GM19455 (cell line): ENCODE results near the gene GMFB.

Experiments used
- ATAC-seq: cut with Tn5 transposase; IDR thresholded peaks from one replicate; pipeline ENCODE4 v1.9.1; 2021; ENCODE audit not compliant: unreplicated experiment

GMFB gene

DNA sequence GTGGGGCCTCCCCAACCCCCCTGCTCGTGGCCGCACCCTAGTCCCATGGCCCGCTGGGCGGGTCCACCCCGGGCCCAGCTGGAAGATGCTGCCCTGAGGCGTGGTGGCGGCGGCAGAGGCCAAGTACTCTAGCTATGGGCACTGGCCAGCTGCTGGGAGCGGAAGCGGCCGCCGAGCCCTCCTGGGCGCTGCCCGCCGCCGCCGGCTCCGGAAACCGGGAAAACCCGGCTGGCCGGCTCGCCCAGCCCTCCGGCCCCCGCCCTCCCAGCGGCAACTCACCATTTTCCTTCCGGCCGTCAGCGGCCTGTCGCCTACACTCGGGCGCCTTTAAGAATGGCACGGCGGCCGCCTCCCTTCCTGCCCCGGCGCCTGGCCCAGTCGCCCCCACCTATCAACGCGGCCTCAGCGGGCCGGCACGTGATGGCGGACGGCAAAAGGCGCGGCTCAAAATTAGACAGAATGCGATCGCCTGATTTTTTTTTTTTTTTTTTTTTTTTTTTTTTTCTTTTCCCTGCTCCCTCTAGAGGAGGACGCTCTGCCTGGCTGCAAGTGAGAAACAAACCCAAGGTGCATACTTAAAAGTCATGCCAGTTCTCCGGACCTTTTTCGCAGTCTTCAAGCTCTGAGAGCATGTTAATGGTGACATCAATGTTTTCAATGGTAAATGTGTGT is at the start of gene GMFB:
GMFB (minus strand) TSS at position 335 of the 672 bp plus-strand sequence; CDS start at position 282, 53 bp downstream.
- ATAC-seq: peak; percentile 88

DNA sequence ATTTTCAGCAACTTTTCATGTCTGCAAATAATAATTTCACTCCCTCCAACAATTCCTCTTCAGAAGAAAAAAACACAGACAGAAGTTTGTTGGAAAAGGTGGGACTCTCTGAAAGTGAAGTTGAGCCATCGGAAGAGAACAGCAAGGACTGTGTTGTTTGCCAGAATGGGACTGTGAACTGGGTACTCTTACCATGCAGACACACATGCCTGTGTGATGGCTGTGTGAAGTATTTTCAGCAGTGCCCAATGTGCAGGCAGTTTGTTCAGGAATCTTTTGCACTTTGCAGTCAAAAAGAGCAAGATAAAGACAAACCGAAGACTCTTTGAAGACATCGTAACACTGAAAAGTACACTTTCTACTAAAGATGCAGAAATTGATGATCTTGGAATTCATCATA is 49.3 kb upstream of the GMFB start:
- ATAC-seq: no peak

DNA sequence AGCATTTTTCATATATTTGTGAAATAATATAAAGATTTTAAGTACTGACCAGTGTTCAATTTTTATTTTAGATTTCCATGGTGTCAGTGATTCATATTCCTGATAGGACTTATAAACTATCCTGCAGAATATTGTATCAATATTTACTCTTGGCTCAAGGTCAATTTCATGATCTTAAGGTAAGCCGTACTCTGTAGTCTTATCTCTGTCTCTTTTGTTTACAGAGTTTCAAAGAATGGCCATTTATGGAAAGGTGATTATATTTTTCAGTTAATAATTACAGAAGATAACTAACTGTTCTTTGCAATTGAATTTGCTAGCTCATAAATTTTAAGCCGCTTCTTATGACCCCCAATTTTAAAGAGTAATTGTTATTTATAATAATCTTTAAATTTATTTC is 48.9 kb upstream of the GMFB start:
- ATAC-seq: no peak

DNA sequence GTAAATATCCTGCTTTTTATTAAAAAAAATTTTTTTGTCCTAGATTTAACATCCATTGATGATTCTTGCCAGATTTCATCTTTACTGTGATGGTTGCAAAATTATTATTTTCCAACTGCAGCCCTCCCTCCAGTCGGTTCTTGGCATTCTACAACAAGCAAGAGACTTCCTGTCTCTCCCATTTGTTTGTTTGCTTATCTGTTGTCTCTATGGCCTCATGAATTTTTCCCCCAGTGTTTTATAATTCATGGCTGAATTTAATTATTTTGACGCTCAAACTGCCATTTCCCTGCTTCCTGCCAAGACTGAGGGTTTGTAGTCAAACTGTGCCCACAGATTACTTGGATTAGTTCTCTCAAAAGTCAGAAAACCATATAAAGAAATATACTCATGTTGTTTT is 46.9 kb upstream of the GMFB start:
- no peak for ATAC-seq

DNA sequence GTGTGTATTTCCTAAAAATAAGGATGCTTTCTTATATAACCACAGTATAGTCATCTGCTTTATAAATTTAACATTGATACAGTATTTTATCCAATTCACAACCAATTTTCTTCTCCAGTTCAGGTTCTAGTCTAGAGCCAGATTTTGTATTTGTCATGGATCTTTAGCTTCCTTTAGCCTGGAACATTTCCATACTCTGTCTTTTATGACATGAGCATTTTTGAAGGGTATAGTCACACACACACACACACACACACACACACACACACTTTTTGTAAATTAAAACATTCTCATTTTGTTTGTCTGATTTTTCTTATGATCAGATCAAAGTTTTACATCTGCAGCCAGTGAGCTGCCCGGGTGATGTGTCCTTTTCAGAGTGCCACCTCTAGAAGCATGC is 46.3 kb upstream of the GMFB start:
- no peak for ATAC-seq

DNA sequence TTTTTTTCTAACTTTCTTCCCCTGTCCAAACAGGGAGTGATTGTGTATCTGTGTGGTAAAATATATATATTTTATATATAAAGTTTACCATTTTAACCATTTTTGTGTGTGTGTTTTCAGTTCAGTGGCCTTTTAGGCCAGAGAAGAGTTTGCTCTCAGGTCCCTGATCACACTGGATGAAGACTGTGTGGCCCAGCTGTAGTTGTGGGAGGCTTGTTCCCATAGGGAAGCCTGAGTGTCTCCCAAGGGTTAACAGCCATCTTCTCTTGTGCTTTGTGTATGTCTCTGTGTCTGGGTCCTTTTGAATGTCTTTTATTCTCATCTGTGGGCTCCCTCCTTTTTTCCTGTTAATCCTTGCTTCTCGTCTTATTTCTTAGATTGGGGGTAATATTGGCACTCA is 44.3 kb upstream of the GMFB start:
- ATAC-seq: peak; percentile 34

DNA sequence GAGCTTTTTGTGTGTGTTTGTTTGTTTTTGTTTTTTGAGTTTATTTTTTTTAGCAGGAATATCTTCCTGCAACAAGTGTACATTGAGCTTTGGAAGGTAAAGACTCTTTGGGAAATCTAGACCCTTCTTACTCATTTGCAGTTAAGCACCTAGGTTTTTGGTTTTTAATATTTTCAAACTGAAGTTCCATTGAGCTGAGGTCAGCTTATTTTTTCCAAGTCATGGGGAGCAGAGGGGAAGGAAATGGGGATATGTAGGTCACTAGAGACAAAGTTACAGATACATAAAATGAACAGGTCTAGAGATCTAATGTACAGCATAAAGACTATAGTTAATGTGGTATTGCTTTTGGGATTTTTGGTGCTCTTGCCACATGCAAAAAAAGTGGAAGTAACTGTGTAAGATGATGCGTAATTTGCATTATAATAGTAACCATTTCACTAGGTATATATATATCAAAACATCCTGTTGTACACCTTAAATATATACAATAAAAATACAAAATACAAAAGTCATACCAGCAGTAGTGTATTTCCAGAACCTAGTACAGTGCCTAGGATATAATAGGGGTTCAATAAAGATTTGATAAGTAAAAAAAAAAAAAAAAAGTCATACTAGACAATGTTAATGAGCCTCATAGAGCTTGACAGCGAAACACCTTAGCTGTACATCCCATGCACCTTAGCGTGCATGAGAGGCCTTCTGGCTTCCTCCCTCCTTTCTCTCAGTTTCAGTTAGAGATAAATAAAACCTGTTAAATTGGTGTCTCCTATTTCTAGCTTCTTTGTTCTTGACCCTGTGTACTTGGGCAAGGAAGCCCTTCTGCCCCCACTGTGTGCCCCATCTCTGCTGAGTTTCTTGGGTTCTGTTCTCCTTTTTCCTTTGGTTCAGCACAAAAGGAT is 43.6 kb upstream of the GMFB start:
- peak; percentile 85 for ATAC-seq

DNA sequence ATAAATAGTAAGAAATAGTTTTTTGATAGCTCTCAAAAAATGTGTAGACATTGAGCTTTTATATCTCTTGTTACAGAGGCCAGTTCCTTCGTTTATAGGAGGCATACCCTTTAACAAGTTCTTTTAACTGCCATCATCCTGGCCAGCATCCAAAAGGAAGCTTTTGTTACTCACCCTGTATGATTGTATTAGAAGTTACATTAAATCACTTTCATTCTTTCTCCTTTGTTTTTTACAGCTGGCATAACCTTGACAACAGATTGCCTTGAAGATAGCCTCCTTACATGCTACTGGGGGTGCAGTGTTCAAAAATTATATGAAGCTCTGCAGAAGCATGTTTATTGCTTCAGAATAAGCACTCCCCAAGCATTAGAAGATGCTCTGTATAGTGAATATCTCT is 41.0 kb upstream of the GMFB start:
- ATAC-seq: no peak

DNA sequence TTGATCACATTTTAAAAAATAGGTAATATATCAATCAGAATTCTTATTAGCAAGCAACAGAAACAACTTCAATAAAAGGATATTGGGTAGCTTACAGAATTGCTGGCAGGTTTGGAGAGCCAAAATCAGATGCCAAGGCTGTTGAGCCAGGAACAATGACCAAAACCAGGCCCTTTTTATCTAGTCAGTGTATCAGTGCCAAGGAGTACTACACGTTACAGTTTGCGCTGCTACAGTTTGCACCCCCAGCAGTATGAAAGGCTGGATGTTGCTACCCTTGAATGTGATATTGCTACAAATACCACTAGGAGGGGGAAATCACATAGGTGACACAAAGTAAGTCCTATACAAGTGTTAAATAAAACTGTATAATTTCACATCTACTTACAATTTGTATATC is 40.2 kb upstream of the GMFB start:
- ATAC-seq: no peak

DNA sequence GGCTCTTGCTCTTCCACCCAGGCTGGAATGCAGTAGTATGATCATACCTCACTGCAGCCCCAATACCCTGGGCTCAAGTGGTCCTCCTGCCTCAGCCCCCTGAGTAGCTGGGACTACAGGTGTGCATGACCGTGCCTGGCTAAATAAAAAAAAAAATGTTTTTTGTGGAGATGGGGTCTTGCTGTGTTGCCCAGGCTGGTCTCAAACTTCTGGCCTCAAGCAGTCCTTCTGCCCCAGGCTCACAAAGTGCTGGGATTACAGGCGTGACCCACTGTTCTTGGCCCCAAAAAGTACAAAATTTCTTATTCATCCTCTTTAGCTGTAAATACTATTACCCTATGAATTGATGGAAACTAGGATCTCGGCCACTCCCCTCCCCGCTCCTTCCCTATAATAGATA is 35.6 kb upstream of the GMFB start:
- ATAC-seq: no peak

DNA sequence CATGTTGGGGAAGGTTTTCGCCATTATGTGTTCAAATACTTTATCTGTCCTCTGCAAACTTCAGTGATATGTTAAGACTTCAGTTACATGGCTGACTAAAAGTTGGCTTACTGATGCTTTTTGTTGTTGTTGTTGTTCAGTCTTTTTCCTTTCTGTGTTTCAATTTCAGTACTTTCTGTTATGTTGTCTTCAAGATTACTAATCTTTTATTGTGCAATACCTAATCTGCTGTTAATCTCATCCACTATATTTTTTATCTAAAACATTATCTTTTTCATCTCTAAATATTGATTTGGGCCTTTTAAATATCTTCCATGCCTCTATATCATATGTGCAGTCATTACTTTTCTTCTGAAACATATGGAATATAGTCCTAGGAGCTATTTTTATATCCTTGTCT is 27.9 kb upstream of the GMFB start:
- ATAC-seq: no peak

DNA sequence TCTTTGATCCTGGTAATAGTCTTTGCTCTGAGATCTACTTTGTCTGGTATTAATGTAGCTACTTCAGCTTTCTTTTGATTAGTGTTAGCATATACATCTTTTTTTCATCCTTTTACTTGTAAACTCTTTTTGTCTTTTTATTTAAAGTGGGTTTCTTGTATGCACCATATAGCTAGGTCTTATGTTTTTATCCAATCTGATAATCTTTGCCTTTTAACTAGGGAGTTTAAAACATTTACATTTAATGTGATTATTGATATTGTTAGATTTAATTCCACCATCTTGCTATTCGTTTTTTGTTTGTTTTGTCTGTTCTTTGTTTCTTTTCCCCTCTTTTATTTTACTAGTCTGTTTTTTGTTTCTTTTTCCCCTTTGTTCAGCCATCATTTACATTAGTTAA is 26.9 kb upstream of the GMFB start:
- no peak for ATAC-seq

DNA sequence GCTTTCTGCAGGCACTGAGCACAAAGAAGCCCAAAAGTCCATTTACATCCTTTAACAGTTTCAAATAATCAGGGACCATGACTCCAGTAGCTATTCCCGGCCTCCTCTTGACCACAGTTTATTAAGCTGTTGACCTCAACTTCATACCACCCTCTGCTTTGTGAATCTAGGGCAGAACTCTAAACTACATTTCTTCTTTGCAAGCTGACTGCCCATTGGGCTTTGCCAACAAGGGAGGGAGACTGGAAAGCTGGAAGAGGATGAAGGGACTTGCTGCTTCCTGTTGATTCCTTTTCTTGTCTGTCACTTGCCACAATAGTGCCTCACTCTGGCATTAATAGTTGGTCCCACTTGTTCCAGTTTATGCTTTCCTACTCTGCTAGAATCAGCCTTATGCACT is 23.6 kb upstream of the GMFB start:
- no peak for ATAC-seq

DNA sequence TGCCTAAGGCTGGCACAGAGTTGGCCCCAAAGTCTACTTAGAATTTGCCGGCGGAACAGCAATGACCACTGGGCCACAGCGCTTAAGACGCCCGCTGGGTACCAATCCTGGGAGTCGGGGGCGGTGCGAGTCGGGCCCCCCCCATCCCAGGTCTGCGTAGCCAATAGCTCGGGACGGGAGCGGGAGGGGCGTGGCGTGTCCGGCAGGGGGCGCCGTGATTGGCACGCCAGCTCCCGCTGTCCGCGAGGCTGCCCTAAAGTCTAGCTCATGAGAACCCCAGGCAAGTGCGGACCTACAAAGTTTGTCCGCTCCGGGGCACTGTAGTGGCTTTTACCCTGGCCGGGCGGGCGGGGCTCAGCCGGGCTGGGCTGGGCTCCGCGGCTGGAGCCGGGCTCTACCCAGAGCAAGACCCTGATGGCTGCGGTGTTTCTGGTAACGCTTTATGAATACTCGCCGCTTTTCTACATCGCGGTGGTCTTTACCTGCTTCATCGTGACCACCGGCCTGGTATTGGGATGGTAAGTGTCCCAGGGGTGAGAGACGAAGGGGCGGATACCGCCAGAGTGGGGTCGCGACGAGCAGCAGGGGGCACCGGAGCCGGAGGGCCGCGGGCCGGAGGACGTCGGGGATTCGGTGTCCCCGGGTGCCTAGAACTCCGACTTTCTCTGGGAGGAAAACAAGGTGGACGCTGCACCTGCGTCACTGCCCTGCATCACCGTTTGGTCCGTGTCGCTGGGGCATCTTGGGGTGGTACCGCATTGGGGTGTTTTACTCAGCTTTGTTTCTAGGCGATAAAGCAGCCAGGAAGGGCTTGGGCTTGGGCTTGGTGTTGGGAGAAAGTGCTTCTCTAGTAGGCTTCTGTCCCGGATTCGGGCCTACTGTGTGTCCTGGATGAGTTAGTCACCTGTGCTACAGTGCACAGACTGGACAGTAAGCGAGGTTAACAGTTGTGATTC is 21.0 kb upstream of the GMFB start, which contains the start of gene CGRRF1:
CGRRF1 (plus strand) TSS at position 361 of the 956 bp plus-strand sequence; CDS start at position 415, 54 bp downstream.
- ATAC-seq: peak; percentile 98

DNA sequence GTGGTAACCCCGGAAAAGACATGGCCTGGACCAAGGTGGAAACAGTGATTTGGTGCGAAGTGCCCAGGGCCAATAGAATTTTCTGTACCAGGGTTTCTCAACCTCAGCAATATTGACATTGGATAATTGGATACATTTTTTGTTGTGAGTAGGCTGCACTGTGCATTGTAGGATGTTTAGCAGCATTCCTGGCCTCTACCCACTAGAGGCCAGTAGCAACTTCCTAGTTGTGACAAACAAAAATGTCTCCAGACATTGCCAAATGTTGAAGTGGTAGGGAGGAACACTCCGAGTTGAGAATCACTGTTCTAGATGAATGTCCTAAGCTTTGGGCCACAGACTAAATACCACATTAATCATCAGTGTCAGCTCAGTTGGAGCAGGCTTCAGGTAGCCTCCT is 14.7 kb upstream of the GMFB start:
- ATAC-seq: no peak

DNA sequence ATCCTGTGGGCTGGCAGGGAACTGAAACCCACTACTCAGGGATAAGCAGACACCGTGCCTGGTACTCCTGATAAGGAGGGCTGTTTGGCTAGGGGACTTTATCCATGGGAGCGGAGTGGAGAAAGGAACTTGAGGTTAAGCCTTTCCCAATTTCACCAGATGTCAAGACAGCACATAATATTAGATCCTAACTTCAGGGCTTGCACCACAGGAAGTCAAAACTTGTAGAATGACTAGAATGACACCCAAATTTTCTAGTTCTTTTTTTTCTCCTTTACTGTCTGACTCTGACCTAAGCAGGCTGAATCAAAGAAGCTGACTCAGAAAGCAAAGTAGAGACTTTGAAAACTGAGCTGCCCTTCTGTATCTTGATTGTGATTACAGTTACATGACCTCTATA is 13.8 kb upstream of the GMFB start:
- ATAC-seq: no peak

DNA sequence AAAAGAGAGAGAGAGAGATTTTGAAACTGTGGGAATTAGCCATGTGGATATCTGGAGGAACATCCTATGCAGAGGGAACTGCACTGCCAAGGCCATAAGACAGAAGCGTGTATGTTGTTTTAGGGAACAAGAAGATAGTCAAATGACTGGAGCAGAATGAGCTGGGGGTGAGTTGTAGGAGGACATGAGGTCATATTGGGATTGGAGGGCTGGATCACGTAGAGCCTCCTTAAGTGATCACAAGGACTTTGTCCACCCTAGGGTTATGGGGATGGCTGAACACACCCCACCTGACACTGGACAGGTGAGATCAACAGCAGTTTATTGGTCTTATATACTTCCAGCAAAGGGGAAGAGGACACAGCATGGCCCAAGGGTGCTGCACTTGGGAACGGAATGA is 12.7 kb upstream of the GMFB start:
- ATAC-seq: no peak

DNA sequence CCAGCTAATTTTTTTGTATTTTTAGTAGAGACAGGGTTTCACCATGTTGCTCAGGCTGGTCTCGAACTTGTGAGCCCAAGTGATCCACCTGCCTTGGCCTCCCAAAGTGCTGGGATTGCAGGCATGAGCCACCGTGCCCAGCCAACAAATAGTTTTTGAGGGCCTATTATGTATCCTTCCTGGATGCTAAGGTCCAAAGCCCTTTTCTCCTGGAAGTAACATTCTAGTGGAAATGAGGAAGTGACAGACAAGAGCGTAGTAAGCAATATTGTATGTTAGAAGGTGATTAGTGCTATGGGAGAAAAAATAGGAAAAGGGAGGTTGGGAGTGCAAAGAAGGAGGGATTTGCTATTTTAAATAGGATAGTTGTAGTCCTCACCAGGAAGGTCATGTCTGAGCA is 12.0 kb upstream of the GMFB start:
- ATAC-seq: no peak

DNA sequence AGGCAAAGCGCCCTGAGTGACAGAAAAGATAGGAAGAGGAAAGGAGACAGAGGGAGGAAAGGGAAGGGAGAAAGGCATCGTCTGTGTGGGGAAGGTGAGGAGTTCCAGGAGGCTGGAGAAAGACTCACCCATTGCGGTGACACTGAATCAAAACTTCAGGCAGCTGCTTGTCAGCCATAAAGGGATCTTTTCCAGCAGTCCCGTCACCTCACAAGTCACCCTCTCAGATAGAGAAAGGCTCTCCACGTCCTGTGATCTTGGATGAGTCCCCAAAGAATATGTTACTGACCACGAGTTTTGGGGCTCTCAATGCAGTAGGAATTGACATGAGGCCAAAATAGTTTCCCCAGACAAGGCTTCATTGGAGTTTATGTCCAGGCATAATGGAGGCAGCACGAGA is 9.8 kb upstream of the GMFB start:
- ATAC-seq: no peak

DNA sequence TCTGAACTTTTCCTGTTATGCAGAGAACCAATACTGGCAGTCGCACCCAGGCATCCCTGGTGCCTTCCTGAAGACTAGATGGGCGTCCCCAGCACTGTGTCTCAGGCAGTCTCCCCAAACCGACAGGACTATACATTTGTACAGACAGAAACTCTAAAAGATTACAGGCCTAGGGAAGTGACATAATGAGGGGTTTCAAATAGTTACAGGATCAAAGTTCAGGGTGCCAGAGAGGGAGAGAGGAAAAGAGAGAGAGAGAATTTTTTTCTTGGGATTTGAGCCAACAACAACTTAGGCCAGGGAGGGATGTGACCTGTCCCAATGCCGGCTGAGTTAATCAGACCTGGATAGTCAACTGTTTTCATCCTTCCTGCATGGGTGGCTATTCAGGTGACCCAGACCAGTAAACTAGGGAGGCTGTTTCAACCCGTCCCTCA is 9.3 kb upstream of the GMFB start:
- ATAC-seq: no peak

DNA sequence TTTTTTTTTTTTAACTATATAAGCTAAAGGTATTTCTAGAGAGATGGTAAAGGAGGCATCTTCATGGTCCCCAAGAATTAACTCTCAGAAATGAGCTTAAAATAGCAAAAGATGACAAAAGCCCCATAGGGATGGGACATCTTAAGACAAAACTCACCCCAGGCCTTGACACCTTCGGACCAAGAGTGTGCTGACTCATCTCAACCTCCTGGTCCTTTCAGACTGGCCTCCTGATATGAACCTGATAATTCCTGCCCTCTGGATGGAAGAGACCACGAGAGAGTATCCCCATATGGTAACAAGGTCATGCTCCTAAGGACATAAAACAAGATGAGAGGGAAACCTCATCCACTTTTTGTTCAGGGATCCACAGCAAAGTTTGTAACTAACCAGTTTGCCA is 8.4 kb upstream of the GMFB start:
- ATAC-seq: no peak
